ENCODE results near the gene L2HGDH. TPM values are rescaled to one million over a fixed set of nuclear protein-coding genes. Genes with fewer than 3 reads are reported as not detected.

L2HGDH gene
- total RNA-seq, 1 experiment from 2014 or later = 22.6 TPM

DNA sequence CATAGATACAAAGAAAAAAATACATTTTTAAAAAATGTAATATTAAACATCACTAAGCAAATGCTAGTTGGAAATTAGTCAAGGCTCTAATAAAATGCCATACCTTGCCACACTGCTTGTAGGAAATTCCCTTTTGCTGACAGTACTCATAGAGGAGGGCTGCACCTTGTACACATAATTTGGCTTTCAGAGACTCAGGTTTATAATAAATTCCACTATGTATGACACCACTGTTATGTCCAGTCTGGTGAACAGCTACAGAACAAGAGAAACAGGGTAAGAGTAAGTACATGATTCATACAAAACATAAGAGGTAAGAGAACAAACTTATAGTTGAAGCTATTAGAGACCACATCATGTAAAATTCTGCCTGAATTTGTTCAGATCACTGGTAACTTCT lies 10.1 kb downstream of the L2HGDH start:
- Histone ChIP-seq H3K23me2 (ENCODE audit: insufficient read length, low read depth, low read length, poor library complexity, severe bottlenecking) (no peaks in the 10 kb centered on the region), H2AK5ac (ENCODE audit: insufficient read length, low read length) (no peak overlapping the region), H4K91ac (ENCODE audit: insufficient read length, low read depth, low read length) (no peak overlapping the region), H3K79me2 (ENCODE audit: insufficient read depth, low read length) (peaks cover 4% of the 10 kb centered on the region), H3K9ac (ENCODE audit: extremely low read depth, insufficient read length, low read length) (no peak overlapping the region), H3K18ac (ENCODE audit: insufficient read length, low read depth, low read length) (no peak overlapping the region), H2BK20ac (ENCODE audit: low read depth, low read length, poor library complexity, severe bottlenecking) (no peak overlapping the region), H3K79me1 (ENCODE audit: insufficient read depth, low read depth, low read length, poor library complexity, severe bottlenecking) (peaks cover 6% of the 10 kb centered on the region), H3T11ph (ENCODE audit: low read length) (no peak overlapping the region), H2BK15ac (ENCODE audit: low read depth, low read length) (no peak overlapping the region), H2AFZ (ENCODE audit: low read length) (no peak overlapping the region), H3K27me3 (ENCODE audit: insufficient read depth, low read length) (no peaks in the 10 kb centered on the region), H3K4ac (ENCODE audit: low read depth, low read length) (no peak overlapping the region), H3K27ac (ENCODE audit: insufficient read length, low read depth, low read length) (no peak overlapping the region), H4K5ac (ENCODE audit: insufficient read length, low read depth, low read length) (no peak overlapping the region), H4K20me1 (ENCODE audit: control insufficient read depth, insufficient read depth, insufficient read length) (no peaks in the 10 kb centered on the region), H2BK5ac (ENCODE audit: insufficient read length, low read length) (no peak overlapping the region), H3K4me1 (ENCODE audit: insufficient read depth, low read length) (no peaks in the 10 kb centered on the region; the same call in 1 of the 2 replicates), H2BK120ac (ENCODE audit: low read depth, low read length, poor library complexity, severe bottlenecking) (no peak overlapping the region), H3K4me2 (ENCODE audit: insufficient read depth, insufficient read length, low read length) (no peak overlapping the region), H3K9me3 (ENCODE audit: control insufficient read depth, low read depth, low read length) (no peaks in the 10 kb centered on the region), H2BK12ac (ENCODE audit: insufficient read length, low read depth, low read length) (no peak overlapping the region), H4K8ac (replicated peaks; ENCODE audit: insufficient read length, low read depth, low read length) (no peak overlapping the region), H3K56ac (ENCODE audit: insufficient read length, low read depth, low read length) (no peak overlapping the region), H3K23ac (ENCODE audit: insufficient read length, low read depth, low read length) (no peak overlapping the region), H3K14ac (ENCODE audit: insufficient read depth, low read length) (no peak overlapping the region)
- Mint-ChIP-seq H3K4me1 (peaks cover 11 to 16% of the 10 kb centered on the region in 2 experiments), H3K36me3 (ENCODE audit: insufficient read depth in 1 of 3, low read depth in 3 of 3) (peaks cover 41 to 49% (median 44%) of the 10 kb centered on the region in 3 experiments), H3K9me3 (peaks cover 7 to 15% of the 10 kb centered on the region in 2 experiments), H3K27ac (no peak overlapping the region), H3K4me3 (no peak overlapping the region), H3K27me3 (ENCODE audit: low read depth) (no peaks in the 10 kb centered on the region)
- DNase-seq = no peak
- TF ChIP-seq, protein P1, sequence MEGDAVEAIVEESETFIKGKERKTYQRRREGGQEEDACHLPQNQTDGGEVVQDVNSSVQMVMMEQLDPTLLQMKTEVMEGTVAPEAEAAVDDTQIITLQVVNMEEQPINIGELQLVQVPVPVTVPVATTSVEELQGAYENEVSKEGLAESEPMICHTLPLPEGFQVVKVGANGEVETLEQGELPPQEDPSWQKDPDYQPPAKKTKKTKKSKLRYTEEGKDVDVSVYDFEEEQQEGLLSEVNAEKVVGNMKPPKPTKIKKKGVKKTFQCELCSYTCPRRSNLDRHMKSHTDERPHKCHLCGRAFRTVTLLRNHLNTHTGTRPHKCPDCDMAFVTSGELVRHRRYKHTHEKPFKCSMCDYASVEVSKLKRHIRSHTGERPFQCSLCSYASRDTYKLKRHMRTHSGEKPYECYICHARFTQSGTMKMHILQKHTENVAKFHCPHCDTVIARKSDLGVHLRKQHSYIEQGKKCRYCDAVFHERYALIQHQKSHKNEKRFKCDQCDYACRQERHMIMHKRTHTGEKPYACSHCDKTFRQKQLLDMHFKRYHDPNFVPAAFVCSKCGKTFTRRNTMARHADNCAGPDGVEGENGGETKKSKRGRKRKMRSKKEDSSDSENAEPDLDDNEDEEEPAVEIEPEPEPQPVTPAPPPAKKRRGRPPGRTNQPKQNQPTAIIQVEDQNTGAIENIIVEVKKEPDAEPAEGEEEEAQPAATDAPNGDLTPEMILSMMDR (conservative IDR thresholded peaks at IDR 0.05) = no peak

All from H9 (cell line).